ENCODE data around the gene COLEC11. TPM values are rescaled to one million over a fixed set of nuclear protein-coding genes. Genes with fewer than 3 reads are reported as not detected.

Gene COLEC11
- total RNA-seq, 1 donor from 2014 or later, result 0.13 TPM

GRCh38 chr2:3637311-3637675 lies 42.4 kb downstream of the COLEC11 start:
- no peak for DNase-seq (ENCODE audit: low read depth, low spot score)

- DNase-seq (ENCODE audit: low read depth, low spot score), result no peak
Observed at GRCh38 chr2:3637692-3638455, 43.0 kb downstream of the COLEC11 start.

DNA sequence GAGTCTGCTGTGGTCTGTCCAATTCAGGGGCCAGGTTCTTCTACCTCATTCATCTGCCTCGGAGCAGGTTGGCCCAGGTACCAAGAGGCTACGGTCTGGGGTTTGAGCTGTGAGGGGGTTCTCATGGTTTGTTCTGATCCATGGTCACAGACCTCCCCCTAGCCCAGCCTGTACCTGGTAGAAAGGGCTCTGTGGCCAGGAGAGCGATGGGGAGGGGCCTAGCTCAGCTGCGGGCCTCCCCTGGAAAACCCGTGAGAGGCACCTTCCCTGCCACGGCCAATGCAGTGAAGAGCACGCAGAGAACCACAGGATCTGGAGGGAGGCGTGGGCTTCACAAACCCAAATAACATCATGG lies 43.5 kb downstream of the COLEC11 start:
- DNase-seq (ENCODE audit: low read depth, low spot score), result no peak

- no peak for DNase-seq (ENCODE audit: low read depth, low spot score)
Observed at GRCh38 chr2:3639015-3639630, 44.2 kb downstream of the COLEC11 start.

- DNase-seq (ENCODE audit: low read depth, low spot score), result no peak
Observed at GRCh38 chr2:3639653-3640052, 44.7 kb downstream of the COLEC11 start.

GRCh38 chr2:3641181-3641580 lies 46.3 kb downstream of the COLEC11 start:
- no peak for DNase-seq (ENCODE audit: low read depth, low spot score)

- no peak for DNase-seq (ENCODE audit: low read depth, low spot score)
Observed at GRCh38 chr2:3641841-3642421, 47.0 kb downstream of the COLEC11 start.

DNA sequence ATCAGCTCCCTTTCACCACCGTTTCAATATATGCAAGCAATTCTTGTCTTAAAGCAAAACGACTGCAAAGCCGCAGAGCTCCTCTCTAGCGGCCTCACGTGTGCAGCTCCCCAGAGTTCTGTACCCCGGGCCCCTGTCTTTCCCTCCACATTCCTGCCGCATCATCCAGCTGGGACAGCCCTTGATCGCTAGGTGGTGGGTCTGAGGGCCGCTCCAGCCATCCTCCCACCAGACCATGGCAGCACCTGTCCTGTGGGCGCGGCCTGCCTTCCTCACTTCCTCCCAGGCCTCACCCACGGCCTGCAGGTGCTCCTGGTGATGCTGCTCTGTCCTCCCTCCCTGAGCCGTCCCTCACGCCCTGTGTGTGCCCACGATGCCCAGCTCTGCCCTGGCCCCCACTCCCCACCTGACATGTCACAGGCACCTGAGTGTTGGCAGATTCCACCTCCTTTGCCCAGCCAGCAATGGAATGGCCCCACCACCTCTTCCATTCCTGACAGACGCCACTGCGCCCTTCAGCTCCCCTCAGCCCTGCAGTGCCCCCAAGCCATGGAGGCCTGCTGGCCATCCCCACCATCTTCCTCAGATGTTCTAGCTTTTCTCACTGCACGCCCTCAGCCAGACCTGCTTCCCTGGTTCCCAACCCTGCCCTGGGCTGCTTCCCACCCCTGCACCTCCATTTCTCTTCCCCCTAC lies 47.8 kb downstream of the COLEC11 start:
- DNase-seq (ENCODE audit: low read depth, low spot score), result no peak

DNA sequence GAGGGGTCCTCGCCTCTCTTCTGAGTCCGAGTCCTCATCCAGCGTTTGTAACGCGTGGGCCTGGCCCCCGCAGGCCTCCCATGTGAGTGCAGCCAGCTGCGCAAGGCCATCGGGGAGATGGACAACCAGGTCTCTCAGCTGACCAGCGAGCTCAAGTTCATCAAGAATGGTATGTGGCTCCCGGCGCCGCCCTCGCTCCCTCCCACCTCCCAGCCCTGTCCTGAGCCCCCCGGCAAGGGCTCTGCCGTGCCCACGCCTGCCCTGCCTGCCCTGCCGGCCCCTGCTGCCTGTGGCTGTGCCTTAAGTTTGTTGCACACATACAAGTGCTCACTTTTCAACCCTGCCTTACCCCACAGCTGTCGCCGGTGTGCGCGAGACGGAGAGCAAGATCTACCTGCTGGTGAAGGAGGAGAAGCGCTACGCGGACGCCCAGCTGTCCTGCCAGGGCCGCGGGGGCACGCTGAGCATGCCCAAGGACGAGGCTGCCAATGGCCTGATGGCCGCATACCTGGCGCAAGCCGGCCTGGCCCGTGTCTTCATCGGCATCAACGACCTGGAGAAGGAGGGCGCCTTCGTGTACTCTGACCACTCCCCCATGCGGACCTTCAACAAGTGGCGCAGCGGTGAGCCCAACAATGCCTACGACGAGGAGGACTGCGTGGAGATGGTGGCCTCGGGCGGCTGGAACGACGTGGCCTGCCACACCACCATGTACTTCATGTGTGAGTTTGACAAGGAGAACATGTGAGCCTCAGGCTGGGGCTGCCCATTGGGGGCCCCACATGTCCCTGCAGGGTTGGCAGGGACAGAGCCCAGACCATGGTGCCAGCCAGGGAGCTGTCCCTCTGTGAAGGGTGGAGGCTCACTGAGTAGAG lies 48.7 kb downstream of the COLEC11 start:
- DNase-seq (ENCODE audit: low read depth, low spot score), result no peak

- DNase-seq (ENCODE audit: low read depth, low spot score), result no peak
Observed at GRCh38 chr2:3644246-3644525, 49.3 kb downstream of the COLEC11 start.

DNA sequence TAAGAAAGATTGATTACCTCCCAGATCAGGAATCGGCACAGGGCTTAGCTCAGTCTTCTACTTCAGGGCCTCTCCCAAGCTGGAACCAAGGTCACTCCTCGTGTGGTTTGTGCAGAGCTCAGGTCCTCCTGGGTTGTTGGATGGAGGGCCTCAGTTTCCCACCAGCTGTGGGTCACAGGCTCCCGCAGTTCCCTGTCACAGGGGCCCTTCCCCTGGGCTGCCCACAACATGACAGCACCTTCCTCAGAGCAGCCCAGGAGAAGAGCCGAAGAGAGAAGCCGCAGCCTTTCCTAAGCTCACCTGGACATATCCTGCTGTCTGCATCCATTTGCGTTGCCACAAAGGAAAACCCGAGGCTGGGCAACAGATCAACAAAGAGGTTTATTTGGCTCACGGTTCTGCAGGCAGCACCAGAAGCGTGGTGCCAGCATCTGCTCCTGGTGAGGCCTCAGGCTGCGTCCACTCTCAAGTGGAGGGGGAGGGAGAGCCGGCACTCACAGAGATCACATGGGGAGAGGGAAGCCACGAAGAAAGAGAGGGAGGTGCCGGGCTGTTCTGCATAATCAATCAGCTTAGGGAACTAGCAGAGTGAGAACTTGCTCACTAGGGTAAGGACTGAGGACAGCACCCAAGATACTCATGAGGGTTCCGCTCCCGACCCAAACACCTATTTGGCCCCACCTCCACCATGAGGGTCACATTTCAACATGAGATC lies 50.1 kb downstream of the COLEC11 start:
- DNase-seq (ENCODE audit: low read depth, low spot score), result no peak

DNA sequence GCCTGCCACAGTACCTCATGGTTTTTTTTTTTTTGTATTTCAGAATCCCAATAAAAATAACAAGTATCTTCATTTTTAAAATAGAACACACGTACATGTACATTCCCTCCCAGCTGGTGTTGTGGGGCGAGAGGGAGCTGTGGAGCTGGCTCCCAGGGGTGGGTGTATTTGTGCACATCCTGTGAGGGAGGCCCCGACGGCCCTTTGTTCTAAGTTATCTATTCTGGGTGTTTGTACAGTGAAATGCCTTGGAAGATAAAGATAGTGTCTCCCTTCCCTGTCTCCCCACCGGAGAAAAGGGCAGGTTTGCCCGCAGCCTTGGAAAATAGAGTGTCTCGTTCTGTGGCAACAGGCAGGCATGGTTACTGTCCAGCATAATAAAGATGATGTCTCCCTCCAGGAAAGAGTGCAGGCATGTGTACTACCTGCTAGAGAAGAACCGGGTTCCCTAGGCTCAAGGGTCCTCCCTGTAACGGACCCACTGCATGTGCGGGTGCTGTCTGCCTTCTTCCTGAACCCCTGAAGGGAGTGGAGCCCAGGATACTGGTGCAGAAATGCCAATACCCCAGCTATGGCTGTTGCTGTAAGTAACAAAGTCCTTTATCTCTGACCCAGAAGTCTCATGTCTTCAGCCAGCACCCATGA lies 51.0 kb downstream of the COLEC11 start:
- DNase-seq (ENCODE audit: low read depth, low spot score), result no peak

- no peak for DNase-seq (ENCODE audit: low read depth, low spot score)
Observed at GRCh38 chr2:3646446-3646845, 51.5 kb downstream of the COLEC11 start.

GRCh38 chr2:3647246-3647645 lies 52.3 kb downstream of the COLEC11 start:
- DNase-seq (ENCODE audit: low read depth, low spot score), result no peak

GRCh38 chr2:3647831-3648651 lies 53.1 kb downstream of the COLEC11 start:
- no peak for DNase-seq (ENCODE audit: low read depth, low spot score)

DNA sequence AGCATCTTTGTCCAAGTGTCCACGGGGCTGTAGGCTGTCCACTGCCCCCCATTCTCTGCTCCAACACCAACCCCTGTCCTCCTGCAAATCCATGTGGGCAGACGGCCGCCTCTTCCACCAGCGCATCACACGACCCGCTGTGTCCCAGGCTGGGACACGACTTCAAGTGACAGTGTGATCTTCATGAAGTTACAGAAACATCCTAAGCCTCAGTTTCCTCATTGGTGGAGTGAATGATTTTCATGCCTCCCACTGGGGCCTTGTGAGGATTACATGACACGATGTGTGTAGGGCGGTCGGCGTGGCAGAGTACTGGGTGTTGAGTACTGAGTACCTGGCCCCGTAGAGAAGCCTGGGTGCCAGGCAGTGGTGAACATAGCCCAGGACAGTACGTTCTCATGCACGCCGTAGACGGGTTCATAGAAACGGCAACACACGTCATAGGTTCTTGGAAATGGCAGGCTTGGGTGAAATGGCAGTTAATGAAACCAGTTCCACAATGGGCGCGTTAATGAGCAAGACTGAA lies 53.8 kb downstream of the COLEC11 start:
- no peak for DNase-seq (ENCODE audit: low read depth, low spot score)

GRCh38 chr2:3649581-3649980 lies 54.7 kb downstream of the COLEC11 start:
- DNase-seq (ENCODE audit: low read depth, low spot score), result no peak

- DNase-seq (ENCODE audit: low read depth, low spot score), result no peak
Observed at GRCh38 chr2:3650140-3650920, 55.4 kb downstream of the COLEC11 start.

All from pulmonary artery endothelial cell (primary cell).